ENCODE data around the gene LMO1.

The LMO1 gene

GRCh38 chr11:8225589-8226036, 38.1 kb downstream of the LMO1 start:
- peak; percentile 25 to 56 for DNase-seq (ENCODE audit: low read depth in 2 of 2)

GRCh38 chr11:8224711-8225110, 39.0 kb downstream of the LMO1 start:
- no peak for DNase-seq (ENCODE audit: low read depth in 2 of 2)

GRCh38 chr11:8224161-8224591, 39.5 kb downstream of the LMO1 start:
- no peak for DNase-seq (ENCODE audit: low read depth in 2 of 2)

GRCh38 chr11:8223513-8223900, 40.2 kb downstream of the LMO1 start:
- no peak for DNase-seq (ENCODE audit: low read depth in 2 of 2)

GRCh38 chr11:8222820-8223512, 40.7 kb downstream of the LMO1 start:
- no peak for DNase-seq (ENCODE audit: low read depth in 2 of 2)

- no peak for DNase-seq (ENCODE audit: low read depth in 2 of 2)
These were observed 41.7 kb downstream of the LMO1 start for GRCh38 chr11:8221917-8222495.

- no peak for DNase-seq (ENCODE audit: low read depth in 2 of 2)
These were observed 42.5 kb downstream of the LMO1 start for GRCh38 chr11:8221046-8221723.

GRCh38 chr11:8220261-8221045, 43.2 kb downstream of the LMO1 start:
- no peak for DNase-seq (ENCODE audit: low read depth in 2 of 2)

GRCh38 chr11:8219257-8220021, 44.2 kb downstream of the LMO1 start:
- no peak for DNase-seq (ENCODE audit: low read depth in 2 of 2)

GRCh38 chr11:8218840-8219239, 44.8 kb downstream of the LMO1 start:
- no peak for DNase-seq (ENCODE audit: low read depth in 2 of 2)

GRCh38 chr11:8218409-8218808, 45.3 kb downstream of the LMO1 start:
- no peak for DNase-seq (ENCODE audit: low read depth in 2 of 2)

- no peak for DNase-seq (ENCODE audit: low read depth in 2 of 2)
These were observed 45.8 kb downstream of the LMO1 start for GRCh38 chr11:8217926-8218325.

GRCh38 chr11:8217136-8217535, 46.5 kb downstream of the LMO1 start:
- no peak for DNase-seq (ENCODE audit: low read depth in 2 of 2)

- DNase-seq (ENCODE audit: low read depth in 2 of 2) = no peak
These were observed 50.3 kb downstream of the LMO1 start for GRCh38 chr11:8213376-8213775.

- DNase-seq (ENCODE audit: low read depth in 2 of 2) = no peak
These were observed 54.4 kb downstream of the LMO1 start for GRCh38 chr11:8209208-8209807.

GRCh38 chr11:8207080-8208000, 56.3 kb downstream of the LMO1 start:
- DNase-seq (ENCODE audit: low read depth in 2 of 2) = no peak

- no peak for DNase-seq (ENCODE audit: low read depth in 2 of 2)
These were observed 57.2 kb downstream of the LMO1 start for GRCh38 chr11:8206251-8207079.

GRCh38 chr11:8205566-8205965, 58.1 kb downstream of the LMO1 start:
- DNase-seq (ENCODE audit: low read depth in 2 of 2) = no peak

- no peak for DNase-seq (ENCODE audit: low read depth in 2 of 2)
These were observed 59.1 kb downstream of the LMO1 start for GRCh38 chr11:8204596-8204995.
